Activated naive CD4-positive, alpha-beta T cell treated with anti-CD3 and anti-CD28 coated beads for 36 hours (primary cell): ENCODE data around the gene PET100. TPM values are rescaled to one million over a fixed set of nuclear protein-coding genes. Genes with fewer than 3 reads are reported as not detected.

Experiments
- CTCF ChIA-PET: fragments of 350-600 bp; sonication (Branson Sonifier 250); formaldehyde crosslinking; loops from one replicate; lab custom pipeline; 2021; ENCODE audit warnings: antibody characterized with exemption; lab: Charles Lee
- DNase-seq: peaks from one replicate; pipeline ENCODE4 v3.0.0-alpha.2; 2020
- H3K27ac Mint-ChIP-seq: one replicate; pipeline ENCODE4 v1.8.0; 2021; ENCODE audit warnings: mild to moderate bottlenecking, mixed read lengths
- H3K27me3 Mint-ChIP-seq: one replicate; pipeline ENCODE4 v1.8.0; 2021; ENCODE audit warnings: low read depth, mixed read lengths
- H3K36me3 Mint-ChIP-seq: one replicate; pipeline ENCODE4 v1.8.0; 2021; ENCODE audit warnings: low read depth, mixed read lengths
- H3K4me1 Mint-ChIP-seq: one replicate; pipeline ENCODE4 v1.8.0; 2021; ENCODE audit warnings: low read depth, mixed read lengths
- H3K4me3 Mint-ChIP-seq: one replicate; pipeline ENCODE4 v1.8.0; 2021; ENCODE audit warnings: mild to moderate bottlenecking, moderate library complexity, mixed read lengths
- H3K9me3 Mint-ChIP-seq: one replicate; pipeline ENCODE4 v1.8.0; 2021; ENCODE audit warnings: mixed read lengths
- intact Hi-C: fragments of 100-400 bp; cut with micrococcal nuclease; formaldehyde crosslinking; loops from one replicate; pipeline ENCODE4 v1.15.1; 2023
- total RNA-seq, 2 experiments: library from RNA; stranded (reverse); gene quantifications; one replicate each; pipeline ENCODE4 v1.2.3, GENCODE V29; 2021

PET100 gene
- total RNA-seq, 2 experiments from 2014 or later, result 93.9 to 96.5 TPM

- peaks cover 4% of the 10 kb centered on the region for H3K27me3 Mint-ChIP-seq
- CTCF ChIA-PET, result no interaction called here
- H3K36me3 Mint-ChIP-seq, result no peaks in the 10 kb centered on the region
- H3K4me3 Mint-ChIP-seq, result no peak overlapping the region
- intact Hi-C loops, result no loop called here
- no peak for DNase-seq
- no peaks in the 10 kb centered on the region for H3K9me3 Mint-ChIP-seq
- no peaks in the 10 kb centered on the region for H3K4me1 Mint-ChIP-seq
- H3K27ac Mint-ChIP-seq, result no peak overlapping the region
These were observed 25.7 kb upstream of the PET100 start for GRCh38 chr19:7603919-7604318.

- no peaks in the 10 kb centered on the region for H3K36me3 Mint-ChIP-seq
- no peak overlapping the region for H3K27ac Mint-ChIP-seq
- no peak overlapping the region for H3K4me3 Mint-ChIP-seq
- intact Hi-C loops, result no loop called here
- H3K27me3 Mint-ChIP-seq, result peaks cover 4% of the 10 kb centered on the region
- no peaks in the 10 kb centered on the region for H3K4me1 Mint-ChIP-seq
- DNase-seq, result peak; percentile 33
- H3K9me3 Mint-ChIP-seq, result no peaks in the 10 kb centered on the region
- CTCF ChIA-PET, result interaction anchor here (0.8 to 2.0 kb wide), 3 partner anchors 27 to 75 kb away, joined by 3 to 5 read pairs (median 3); partner anchors contain the start of genes PCP2 and TRAPPC5
These were observed 23.9 kb upstream of the PET100 start for GRCh38 chr19:7605490-7606222.

- intact Hi-C loops, result no loop called here
- no peaks in the 10 kb centered on the region for H3K36me3 Mint-ChIP-seq
- H3K4me1 Mint-ChIP-seq, result no peaks in the 10 kb centered on the region
- CTCF ChIA-PET, result interaction anchor here (2.0 kb wide), 1 partner anchor 74 kb away, joined by 5 read pairs; the partner anchor contains the start of gene TRAPPC5
- no peak overlapping the region for H3K4me3 Mint-ChIP-seq
- H3K27ac Mint-ChIP-seq, result no peak overlapping the region
- no peaks in the 10 kb centered on the region for H3K9me3 Mint-ChIP-seq
- peaks cover 4% of the 10 kb centered on the region for H3K27me3 Mint-ChIP-seq
- no peak for DNase-seq
These were observed 23.3 kb upstream of the PET100 start for GRCh38 chr19:7606289-7606688.

GRCh38 chr19:7607212-7607873 lies 22.2 kb upstream of the PET100 start:
- no peak for DNase-seq
- Mint-ChIP-seq H3K4me3 (no peak overlapping the region), H3K36me3 (no peaks in the 10 kb centered on the region), H3K9me3 (no peaks in the 10 kb centered on the region), H3K27ac (no peak overlapping the region), H3K27me3 (no peaks in the 10 kb centered on the region), H3K4me1 (no peaks in the 10 kb centered on the region)
- intact Hi-C loops, result no loop called here
- CTCF ChIA-PET, result no interaction called here

GRCh38 chr19:7607874-7608560 lies 21.6 kb upstream of the PET100 start:
- no peaks in the 10 kb centered on the region for H3K4me1 Mint-ChIP-seq
- no peaks in the 10 kb centered on the region for H3K36me3 Mint-ChIP-seq
- no peak overlapping the region for H3K27ac Mint-ChIP-seq
- intact Hi-C loops, result no loop called here
- H3K9me3 Mint-ChIP-seq, result no peaks in the 10 kb centered on the region
- H3K4me3 Mint-ChIP-seq, result no peak overlapping the region
- CTCF ChIA-PET, result interaction anchor here (0.6 kb wide), 1 partner anchor 1579 kb away, joined by 4 read pairs; no protein-coding TSS in a partner anchor
- no peaks in the 10 kb centered on the region for H3K27me3 Mint-ChIP-seq
- DNase-seq, result no peak

- Mint-ChIP-seq H3K4me1 (no peaks in the 10 kb centered on the region), H3K4me3 (no peak overlapping the region), H3K27ac (no peak overlapping the region), H3K27me3 (no peaks in the 10 kb centered on the region), H3K36me3 (no peaks in the 10 kb centered on the region), H3K9me3 (no peaks in the 10 kb centered on the region)
- CTCF ChIA-PET, result no interaction called here
- no peak for DNase-seq
- intact Hi-C loops, result no loop called here
These were observed 18.9 kb upstream of the PET100 start for GRCh38 chr19:7610491-7611240.

- peaks cover 3% of the 10 kb centered on the region for H3K36me3 Mint-ChIP-seq
- intact Hi-C loops, result no loop called here
- DNase-seq, result no peak
- no peak overlapping the region for H3K4me3 Mint-ChIP-seq
- H3K9me3 Mint-ChIP-seq, result no peaks in the 10 kb centered on the region
- no peak overlapping the region for H3K27ac Mint-ChIP-seq
- no peaks in the 10 kb centered on the region for H3K4me1 Mint-ChIP-seq
- H3K27me3 Mint-ChIP-seq, result no peaks in the 10 kb centered on the region
- CTCF ChIA-PET, result interaction anchor here (1.1 kb wide), 1 partner anchor 43 kb away, joined by 3 read pairs; no protein-coding TSS in a partner anchor
These were observed 17.9 kb upstream of the PET100 start for GRCh38 chr19:7611541-7612279.

GRCh38 chr19:7612282-7613274 lies 17.0 kb upstream of the PET100 start:
- Mint-ChIP-seq H3K36me3 (peaks cover 6% of the 10 kb centered on the region), H3K9me3 (no peaks in the 10 kb centered on the region), H3K27me3 (no peaks in the 10 kb centered on the region), H3K4me1 (no peaks in the 10 kb centered on the region), H3K27ac (no peak overlapping the region), H3K4me3 (no peak overlapping the region)
- no peak for DNase-seq
- intact Hi-C loops, result no loop called here
- CTCF ChIA-PET, result interaction anchor here (1.1 kb wide), 1 partner anchor 44 kb away, joined by 3 read pairs; no protein-coding TSS in a partner anchor

- CTCF ChIA-PET, result interaction anchor here (1.0 kb wide), 1 partner anchor 47 kb away, joined by 6 read pairs; no protein-coding TSS in a partner anchor
- Mint-ChIP-seq H3K27me3 (no peaks in the 10 kb centered on the region), H3K4me3 (no peak overlapping the region), H3K9me3 (no peaks in the 10 kb centered on the region), H3K36me3 (peaks cover 16% of the 10 kb centered on the region), H3K27ac (no peak overlapping the region), H3K4me1 (no peaks in the 10 kb centered on the region)
- no peak for DNase-seq
- intact Hi-C loops, result no loop called here
These were observed 14.5 kb upstream of the PET100 start for GRCh38 chr19:7614859-7615741.

- H3K27me3 Mint-ChIP-seq, result no peaks in the 10 kb centered on the region
- H3K36me3 Mint-ChIP-seq, result peaks cover 22% of the 10 kb centered on the region
- H3K9me3 Mint-ChIP-seq, result no peaks in the 10 kb centered on the region
- CTCF ChIA-PET, result no interaction called here
- no peak overlapping the region for H3K27ac Mint-ChIP-seq
- DNase-seq, result no peak
- no peaks in the 10 kb centered on the region for H3K4me1 Mint-ChIP-seq
- H3K4me3 Mint-ChIP-seq, result no peak overlapping the region
- intact Hi-C loops, result no loop called here
These were observed 12.4 kb upstream of the PET100 start for GRCh38 chr19:7617172-7617571.
